ENCODE measurements around the gene AGAP1.

GRCh38 chr2:235811446-235812184, 317.8 kb downstream of the AGAP1 start:
- TF ChIP-seq CTCF (IDR thresholded peaks at IDR 0.05) (no peak), POLR2A (IDR thresholded peaks at IDR 0.05) (no peak)

All from right lobe of liver (tissue), 4 donors.